ENCODE results near the gene SPATA22. TPM values are rescaled to one million over a fixed set of nuclear protein-coding genes. Genes with fewer than 3 reads are reported as not detected.
"Not testable (repeated sequence)": the region's sequence is repeated elsewhere in the genome, so short reads cannot be mapped to it uniquely, and the experiment has no call there.

Gene SPATA22
- total RNA-seq, 1 donor from 2014 or later: not detected

- no peak overlapping the region for H3K27ac Mint-ChIP-seq
- no peaks in the 10 kb centered on the region for H3K27me3 Mint-ChIP-seq (ENCODE audit: low read depth)
- no peak overlapping the region for H3K4me3 Mint-ChIP-seq
- DNase-seq (ENCODE audit: low spot score in 2 of 2, unreplicated experiment in 2 of 2): no peak
- no peaks in the 10 kb centered on the region for H3K4me1 Mint-ChIP-seq
- H3K9me3 Mint-ChIP-seq: peaks cover 75% of the 10 kb centered on the region
- H3K36me3 Mint-ChIP-seq: no peaks in the 10 kb centered on the region
- TF ChIP-seq CTCF (IDR thresholded peaks at IDR 0.05; ENCODE audit: unreplicated experiment): no peak
These were observed 69.8 kb downstream of the SPATA22 start for GRCh38 chr17:3401786-3402185.

GRCh38 chr17:3400055-3400454, 71.6 kb downstream of the SPATA22 start:
- Mint-ChIP-seq H3K27me3 (ENCODE audit: low read depth) (no peaks in the 10 kb centered on the region), H3K9me3 (peaks cover 65% of the 10 kb centered on the region), H3K36me3 (peaks cover 2% of the 10 kb centered on the region), H3K4me3 (no peak overlapping the region), H3K27ac (no peak overlapping the region), H3K4me1 (no peaks in the 10 kb centered on the region)
- TF ChIP-seq CTCF (IDR thresholded peaks at IDR 0.05; ENCODE audit: unreplicated experiment): no peak
- DNase-seq (ENCODE audit: low spot score in 2 of 2, unreplicated experiment in 2 of 2): no peak

- DNase-seq (ENCODE audit: low spot score in 2 of 2, unreplicated experiment in 2 of 2): no peak
- Mint-ChIP-seq H3K27me3 (ENCODE audit: low read depth) (no peaks in the 10 kb centered on the region), H3K4me3 (no peak within 1 kb of the TSS), H3K4me1 (no peaks in the 10 kb centered on the region), H3K36me3 (peaks cover 2% of the 10 kb centered on the region), H3K27ac (no peak within 1 kb of the TSS), H3K9me3 (peaks cover 61% of the 10 kb centered on the region)
- no peak for TF ChIP-seq CTCF (IDR thresholded peaks at IDR 0.05; ENCODE audit: unreplicated experiment)
These were observed 73.3 kb downstream of the SPATA22 start, which contains the start of gene OR1E1 for GRCh38 chr17:3398310-3398709. Gene OR1E1, minus strand, starts transcription at chr17:3398410. Its CDS starts 0 bp downstream, at chr17:3398410.

- H3K4me3 Mint-ChIP-seq, H3K27ac Mint-ChIP-seq: not testable (repeated sequence)
These were observed 73.8 kb downstream of the SPATA22 start for GRCh38 chr17:3397801-3398200.

More at GRCh38 chr17:3397801-3398200, 73.8 kb downstream of the SPATA22 start:
- not testable (repeated sequence) for H3K36me3 Mint-ChIP-seq; H3K4me1 Mint-ChIP-seq; DNase-seq (ENCODE audit: low spot score in 2 of 2, unreplicated experiment in 2 of 2); H3K27me3 Mint-ChIP-seq (ENCODE audit: low read depth)
- H3K9me3 Mint-ChIP-seq: peaks cover 56% of the 10 kb centered on the region

Other genes starting within 250 kb of the SPATA22 start
- gene OR3A1, start 173.5 kb downstream of the SPATA22 start, total RNA-seq: not detected in 3 replicates
- gene OR3A2, start 85.5 kb downstream of the SPATA22 start, total RNA-seq: not detected in 3 replicates
- not detected in 3 replicates for gene OR1E1, start 73.4 kb downstream of the SPATA22 start, total RNA-seq
- gene OR3A3, start 60.4 kb downstream of the SPATA22 start, total RNA-seq: not detected in 3 replicates
- not detected in 3 replicates for gene OR1E2, start 38.0 kb downstream of the SPATA22 start, total RNA-seq
- 0.07 to 0.16 TPM in 2 of 3 replicates, not detected in the other for gene ASPA, start 4.2 kb upstream of the SPATA22 start, total RNA-seq
- gene TRPV3, start 86.0 kb upstream of the SPATA22 start, total RNA-seq: 3.4 to 4.0 TPM (median 3.6 TPM) in 3 replicates
- gene TRPV1, start 137.6 kb upstream of the SPATA22 start, total RNA-seq: 9.5 to 14.2 TPM (median 11.6 TPM) in 3 replicates
- 17.6 to 19.3 TPM (median 18.9 TPM) in 3 replicates for gene SHPK, start 164.4 kb upstream of the SPATA22 start, total RNA-seq
- 11.1 to 13.4 TPM (median 12.0 TPM) in 3 replicates for gene CTNS, start 164.9 kb upstream of the SPATA22 start, total RNA-seq
- gene TAX1BP3, start 196.8 kb upstream of the SPATA22 start, total RNA-seq: 133 to 136 TPM (median 135 TPM) in 3 replicates
- gene EMC6, start 197.0 kb upstream of the SPATA22 start, total RNA-seq: 33.1 to 36.5 TPM (median 33.6 TPM) in 3 replicates
- 0.18 to 0.66 TPM (median 0.24 TPM) in 3 replicates for gene P2RX5, start 224.3 kb upstream of the SPATA22 start, total RNA-seq

Data from mesothelial cell of epicardium (in vitro differentiated cells).